Lower lobe of right lung (tissue), 2 donors: Measurements from ENCODE around the gene MAML3. TPM values are rescaled to one million over a fixed set of nuclear protein-coding genes. Genes with fewer than 3 reads are reported as not detected.

Source experiments
- ATAC-seq, 2 donors: fragments of 200-7000 bp; cut with Tn5 transposase; one replicate each; pipeline ENCODE4 v1.9.1; 2020 to 2022; ENCODE audit warnings: mild to moderate bottlenecking in 2 of 2, moderate library complexity in 2 of 2
- DNase-seq: peaks from one replicate; pipeline ENCODE4 v3.0.0-alpha.2; 2020
- H3K27ac ChIP-seq: fragments of 200-600 bp; one replicate; pipeline ENCODE4 v1.8.0; 2022
- H3K27me3 ChIP-seq: fragments of 200-600 bp; one replicate; pipeline ENCODE4 v1.8.0; 2022; ENCODE audit warnings: low read depth
- H3K36me3 ChIP-seq: fragments of 200-600 bp; one replicate; pipeline ENCODE4 v1.8.0; 2022; ENCODE audit warnings: mild to moderate bottlenecking
- H3K4me1 ChIP-seq: fragments of 200-600 bp; one replicate; pipeline ENCODE4 v1.8.0; 2022
- H3K4me3 ChIP-seq: fragments of 200-600 bp; one replicate; pipeline ENCODE4 v1.8.0; 2022; ENCODE audit warnings: mild to moderate bottlenecking
- H3K9me3 ChIP-seq: fragments of 200-600 bp; one replicate; pipeline ENCODE4 v1.8.0; 2022
- intact Hi-C: fragments of 100-400 bp; cut with DNase I; formaldehyde crosslinking; loops from one replicate; pipeline ENCODE4 v1.11.0; 2022
- total RNA-seq: library from RNA; stranded (reverse); fragmentation: NEBNext Ultra II Directional; extraction: Animal tissue kit (Norgen Biotek cat#: 25700); gene quantifications from one replicate; pipeline ENCODE4 v1.2.1, GENCODE V29; 2021
- TF ChIP-seq, protein P1 (sequence below): fragments of 200-600 bp; IDR thresholded peaks from one replicate; pipeline ENCODE4 v1.8.0; 2022; ENCODE audit warnings: antibody characterized with exemption, mild to moderate bottlenecking
- donor health status: DM: no; HTN: yes; CAD: no; lungs with severe emphysema.

Gene MAML3
- total RNA-seq, 1 donor from 2014 or later = 12.5 TPM

DNA sequence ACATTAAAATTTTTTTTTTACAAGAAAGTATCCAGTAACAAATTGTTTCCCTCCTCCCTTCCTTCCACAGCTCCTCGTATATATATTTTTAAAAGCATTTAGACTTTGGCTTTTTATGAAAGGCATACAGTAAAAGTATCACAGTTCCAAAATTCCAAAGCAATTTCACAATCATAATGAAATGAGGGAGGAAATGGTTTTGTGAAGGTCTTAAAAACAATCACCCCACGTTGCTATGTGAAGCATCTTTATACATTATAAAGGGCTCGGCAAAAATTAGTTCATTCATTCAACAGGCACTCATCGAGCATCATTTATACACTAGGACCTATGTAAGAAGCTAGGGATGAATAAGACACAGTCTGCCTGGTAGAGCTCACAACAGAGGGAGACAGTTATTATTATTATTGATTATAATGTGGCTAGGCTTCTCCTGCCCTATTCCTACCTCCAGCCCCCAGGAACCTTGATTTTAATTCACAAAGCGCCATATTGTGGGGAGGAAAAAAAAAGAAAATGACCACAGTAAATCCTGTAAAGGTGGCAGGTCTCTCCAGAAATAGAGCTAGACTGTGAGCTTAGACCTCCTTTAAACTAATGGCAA, 239.9 kb downstream of the MAML3 start:
- TF ChIP-seq, protein P1, sequence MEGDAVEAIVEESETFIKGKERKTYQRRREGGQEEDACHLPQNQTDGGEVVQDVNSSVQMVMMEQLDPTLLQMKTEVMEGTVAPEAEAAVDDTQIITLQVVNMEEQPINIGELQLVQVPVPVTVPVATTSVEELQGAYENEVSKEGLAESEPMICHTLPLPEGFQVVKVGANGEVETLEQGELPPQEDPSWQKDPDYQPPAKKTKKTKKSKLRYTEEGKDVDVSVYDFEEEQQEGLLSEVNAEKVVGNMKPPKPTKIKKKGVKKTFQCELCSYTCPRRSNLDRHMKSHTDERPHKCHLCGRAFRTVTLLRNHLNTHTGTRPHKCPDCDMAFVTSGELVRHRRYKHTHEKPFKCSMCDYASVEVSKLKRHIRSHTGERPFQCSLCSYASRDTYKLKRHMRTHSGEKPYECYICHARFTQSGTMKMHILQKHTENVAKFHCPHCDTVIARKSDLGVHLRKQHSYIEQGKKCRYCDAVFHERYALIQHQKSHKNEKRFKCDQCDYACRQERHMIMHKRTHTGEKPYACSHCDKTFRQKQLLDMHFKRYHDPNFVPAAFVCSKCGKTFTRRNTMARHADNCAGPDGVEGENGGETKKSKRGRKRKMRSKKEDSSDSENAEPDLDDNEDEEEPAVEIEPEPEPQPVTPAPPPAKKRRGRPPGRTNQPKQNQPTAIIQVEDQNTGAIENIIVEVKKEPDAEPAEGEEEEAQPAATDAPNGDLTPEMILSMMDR = no peak
- H3K36me3 ChIP-seq = no peaks in the 10 kb centered on the region
- no peaks in the 10 kb centered on the region for H3K27me3 ChIP-seq
- intact Hi-C loops = no loop called here
- no peak overlapping the region for H3K4me3 ChIP-seq
- no peaks in the 10 kb centered on the region for H3K9me3 ChIP-seq
- ATAC-seq (no peak), DNase-seq (no peak)
- peak overlapping the region; percentile 29 for H3K27ac ChIP-seq
- H3K4me1 ChIP-seq = peaks cover 53% of the 10 kb centered on the region

GRCh38 chr4:139913398-139913990, 240.5 kb downstream of the MAML3 start:
- intact Hi-C loops = no loop called here
- Histone ChIP-seq H3K27ac (peak overlapping the region; percentile 29), H3K27me3 (no peaks in the 10 kb centered on the region), H3K9me3 (no peaks in the 10 kb centered on the region), H3K4me1 (peaks cover 47% of the 10 kb centered on the region), H3K36me3 (no peaks in the 10 kb centered on the region), H3K4me3 (no peak overlapping the region)
- TF ChIP-seq, protein P1 = no peak
- DNase-seq (no peak), ATAC-seq (peak in 1 of 2 donors; percentile 51)

GRCh38 chr4:139912445-139912844, 241.5 kb downstream of the MAML3 start:
- H3K4me3 ChIP-seq = no peak overlapping the region
- peak in 1 of 2 donors; percentile 13 for ATAC-seq
- peaks cover 49% of the 10 kb centered on the region for H3K4me1 ChIP-seq
- TF ChIP-seq, protein P1 = no peak
- H3K27ac ChIP-seq = no peak overlapping the region
- DNase-seq = no peak
- no peaks in the 10 kb centered on the region for H3K36me3 ChIP-seq
- intact Hi-C loops = no loop called here
- no peaks in the 10 kb centered on the region for H3K27me3 ChIP-seq
- no peaks in the 10 kb centered on the region for H3K9me3 ChIP-seq

DNA sequence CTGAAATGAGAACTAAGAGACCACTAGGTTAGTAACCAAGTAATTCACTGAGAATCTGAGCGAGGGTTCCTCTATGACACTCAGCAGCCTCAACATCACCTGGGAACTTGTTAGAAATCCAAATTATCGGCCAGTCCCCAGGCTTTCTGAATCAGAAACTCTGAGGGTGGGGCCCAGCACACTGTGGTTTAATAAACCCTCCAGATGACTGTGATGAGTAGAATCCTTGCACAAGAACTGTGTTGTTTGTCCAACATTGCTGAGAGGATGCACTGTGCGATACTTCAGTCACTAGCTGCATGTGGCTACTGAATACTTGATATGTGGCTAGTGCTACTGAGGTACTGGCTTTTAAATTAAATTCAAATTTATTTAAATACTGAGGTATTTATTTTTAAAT, 243.9 kb downstream of the MAML3 start:
- Histone ChIP-seq H3K27ac (no peak overlapping the region), H3K4me1 (peaks cover 59% of the 10 kb centered on the region), H3K36me3 (no peaks in the 10 kb centered on the region), H3K4me3 (no peak overlapping the region), H3K9me3 (no peaks in the 10 kb centered on the region), H3K27me3 (no peaks in the 10 kb centered on the region)
- intact Hi-C loops = no loop called here
- TF ChIP-seq, protein P1 = no peak
- DNase-seq (no peak), ATAC-seq (no peak)

- Histone ChIP-seq H3K27me3 (no peaks in the 10 kb centered on the region), H3K36me3 (no peaks in the 10 kb centered on the region), H3K4me1 (peaks cover 46% of the 10 kb centered on the region), H3K9me3 (no peaks in the 10 kb centered on the region), H3K27ac (no peak overlapping the region), H3K4me3 (no peak overlapping the region)
- DNase-seq (no peak), ATAC-seq (no peak)
- intact Hi-C loops = no loop called here
- TF ChIP-seq, protein P1 = no peak
Measured at GRCh38 chr4:139908636-139909437, 245.1 kb downstream of the MAML3 start.
